Smooth muscle cell (in vitro differentiated cells): ENCODE measurements around the gene RGL2. TPM values are rescaled to one million over a fixed set of nuclear protein-coding genes. Genes with fewer than 3 reads are reported as not detected.
A peak's percentile ranks its signal among the peaks of the same experiment; 100 is the strongest.

Experiments used
- DNase-seq: peaks from one replicate; lab custom pipeline; 2025; ENCODE audit not compliant: unreplicated experiment; lab: John Stamatoyannopoulos, UW
- H2AFZ ChIP-seq: fragments of 200-600 bp; sonication (generic); 2 replicates; pipeline ENCODE4 v1.6.0; 2016; ENCODE audit warnings: antibody characterized with exemption, low read depth, mild to moderate bottlenecking
- H3F3A ChIP-seq: fragments of 200-600 bp; sonication (generic); 2 replicates; pipeline ENCODE4 v1.6.0; 2017; ENCODE audit warnings: antibody characterized with exemption, low read depth
- H3K27ac ChIP-seq: fragments of 200-600 bp; sonication (generic); 2 replicates; pipeline ENCODE4 v1.5.1; 2016; ENCODE audit warnings: low read depth, mild to moderate bottlenecking
- H3K27me3 ChIP-seq: fragments of 200-600 bp; sonication (generic); 2 replicates; pipeline ENCODE4 v1.6.1; 2016; ENCODE audit warnings: low read depth, mild to moderate bottlenecking
- H3K36me3 ChIP-seq: fragments of 200-600 bp; sonication (generic); 2 replicates; pipeline ENCODE4 v1.5.1; 2016; ENCODE audit warnings: low read depth
- H3K4me1 ChIP-seq: fragments of 200-600 bp; sonication (generic); 2 replicates; pipeline ENCODE4 v1.5.1; 2016; ENCODE audit warnings: low read depth
- H3K4me2 ChIP-seq: fragments of 200-600 bp; sonication (generic); 2 replicates; pipeline ENCODE4 v1.6.0; 2016; ENCODE audit warnings: mild to moderate bottlenecking
- H3K4me3 ChIP-seq: fragments of 200-600 bp; sonication (generic); 2 replicates; pipeline ENCODE4 v1.5.1; 2016; ENCODE audit warnings: mild to moderate bottlenecking
- H3K79me2 ChIP-seq: fragments of 200-600 bp; sonication (generic); 2 replicates; pipeline ENCODE4 v1.6.0; 2016; ENCODE audit warnings: low read depth, mild to moderate bottlenecking
- H3K9ac ChIP-seq: fragments of 200-600 bp; sonication (generic); 2 replicates; pipeline ENCODE4 v1.6.0; 2016; ENCODE audit warnings: low read depth
- H3K9me3 ChIP-seq: fragments of 200-600 bp; sonication (generic); replicated peaks from 2 replicates; pipeline ENCODE4 v1.5.1; 2016; ENCODE audit warnings: low read depth
- H4K20me1 ChIP-seq: fragments of 200-600 bp; sonication (generic); 2 replicates; pipeline ENCODE4 v1.6.0; 2016; ENCODE audit warnings: low read depth
- WGBS: methylation state at CpG from one replicate; pipeline ENCODE4 v1.1.7; 2016; ENCODE audit warnings: low lambda C conversion rate; 5-methylcytosine and 5-hydroxymethylcytosine counted together
- polyA plus RNA-seq: library from polyadenylated mRNA; unstranded; fragments of >200 nt; fragmentation: Nextera tagmentation; extraction: Ambion mirVana; gene quantifications from 2 replicates; pipeline ENCODE4 v1.2.1, GENCODE V29; 2016
- total RNA-seq: library from RNA; depleted of rRNA; stranded (reverse); fragments of >200 nt; gene quantifications from 2 replicates; pipeline ENCODE4 v1.2.3, GENCODE V29; 2014
- TF ChIP-seq, protein P1 (sequence below): fragments of 200-600 bp; sonication (generic); IDR thresholded peaks from 2 replicates; pipeline ENCODE4 v1.5.1; 2017; ENCODE audit warnings: borderline replicate concordance, mild to moderate bottlenecking, antibody characterized with exemption; ENCODE audit not compliant: insufficient read depth, poor library complexity, severe bottlenecking

Gene RGL2
- total and polyA plus RNA-seq, 2 experiments from 2014 or later, result 21.8 to 58.7 TPM

DNA sequence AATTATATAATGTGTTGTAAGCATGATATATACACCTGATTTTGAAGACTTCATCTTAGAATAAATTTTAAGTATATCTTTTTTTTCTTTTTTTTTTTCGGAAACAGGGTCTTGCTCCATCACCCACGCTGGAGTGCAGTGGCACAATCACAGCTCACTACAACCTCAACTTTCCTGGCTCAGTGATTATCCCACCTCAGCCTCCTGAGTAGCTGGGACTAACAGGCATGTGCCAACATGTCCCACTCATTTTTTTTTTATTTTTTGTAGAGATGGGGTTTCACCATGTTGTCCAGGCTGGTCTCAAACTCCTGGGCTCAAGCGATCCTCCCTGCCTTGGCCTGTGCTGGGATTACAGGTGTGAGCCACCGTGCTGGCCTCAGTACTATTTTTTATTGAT is 44.2 kb downstream of the RGL2 start:
- H3K27ac ChIP-seq, result no peak overlapping the region
- H3K4me2 ChIP-seq, result no peak overlapping the region
- H3K4me3 ChIP-seq, result no peak overlapping the region
- no peaks in the 10 kb centered on the region for H3F3A ChIP-seq
- no peaks in the 10 kb centered on the region for H3K79me2 ChIP-seq
- no peak for DNase-seq
- no peak overlapping the region for H3K9ac ChIP-seq
- no peaks in the 10 kb centered on the region for H4K20me1 ChIP-seq
- WGBS, result 88% methylated on average over 4 of the region's 4 CpGs
- no peaks in the 10 kb centered on the region for H3K27me3 ChIP-seq
- no peaks in the 10 kb centered on the region for H3K9me3 ChIP-seq
- TF ChIP-seq, protein P1, sequence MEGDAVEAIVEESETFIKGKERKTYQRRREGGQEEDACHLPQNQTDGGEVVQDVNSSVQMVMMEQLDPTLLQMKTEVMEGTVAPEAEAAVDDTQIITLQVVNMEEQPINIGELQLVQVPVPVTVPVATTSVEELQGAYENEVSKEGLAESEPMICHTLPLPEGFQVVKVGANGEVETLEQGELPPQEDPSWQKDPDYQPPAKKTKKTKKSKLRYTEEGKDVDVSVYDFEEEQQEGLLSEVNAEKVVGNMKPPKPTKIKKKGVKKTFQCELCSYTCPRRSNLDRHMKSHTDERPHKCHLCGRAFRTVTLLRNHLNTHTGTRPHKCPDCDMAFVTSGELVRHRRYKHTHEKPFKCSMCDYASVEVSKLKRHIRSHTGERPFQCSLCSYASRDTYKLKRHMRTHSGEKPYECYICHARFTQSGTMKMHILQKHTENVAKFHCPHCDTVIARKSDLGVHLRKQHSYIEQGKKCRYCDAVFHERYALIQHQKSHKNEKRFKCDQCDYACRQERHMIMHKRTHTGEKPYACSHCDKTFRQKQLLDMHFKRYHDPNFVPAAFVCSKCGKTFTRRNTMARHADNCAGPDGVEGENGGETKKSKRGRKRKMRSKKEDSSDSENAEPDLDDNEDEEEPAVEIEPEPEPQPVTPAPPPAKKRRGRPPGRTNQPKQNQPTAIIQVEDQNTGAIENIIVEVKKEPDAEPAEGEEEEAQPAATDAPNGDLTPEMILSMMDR, result no peak
- H3K4me1 ChIP-seq, result peaks cover 9% of the 10 kb centered on the region
- H3K36me3 ChIP-seq, result no peaks in the 10 kb centered on the region
- H2AFZ ChIP-seq, result no peak overlapping the region

DNA sequence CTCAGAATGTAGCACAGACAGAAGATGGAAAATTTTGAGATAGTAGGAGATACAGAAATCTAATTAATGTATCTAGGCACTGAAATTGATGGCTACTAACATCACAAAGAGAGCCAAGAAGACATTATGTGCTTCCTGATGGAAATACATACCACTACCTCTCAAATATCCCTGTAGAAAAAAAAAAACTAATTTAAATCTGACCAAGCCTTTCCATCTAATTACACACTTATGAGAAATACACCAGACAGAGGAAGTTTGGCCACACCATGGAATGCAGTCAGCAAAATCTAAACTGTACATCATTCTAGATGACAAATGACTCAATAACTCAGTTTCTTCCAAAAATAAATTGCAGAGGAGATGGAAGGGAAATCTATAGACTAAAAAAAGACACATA is 46.0 kb downstream of the RGL2 start:
- Histone ChIP-seq H3K36me3 (no peaks in the 10 kb centered on the region), H4K20me1 (no peaks in the 10 kb centered on the region), H3K79me2 (no peaks in the 10 kb centered on the region), H3K27me3 (no peaks in the 10 kb centered on the region), H3F3A (no peaks in the 10 kb centered on the region), H3K4me1 (peaks cover 15% of the 10 kb centered on the region), H3K27ac (no peak overlapping the region), H3K4me2 (no peak overlapping the region), H3K4me3 (no peak overlapping the region), H2AFZ (no peak overlapping the region), H3K9ac (no peak overlapping the region), H3K9me3 (no peaks in the 10 kb centered on the region)
- DNase-seq, result no peak
- TF ChIP-seq, protein P1, result no peak

DNA sequence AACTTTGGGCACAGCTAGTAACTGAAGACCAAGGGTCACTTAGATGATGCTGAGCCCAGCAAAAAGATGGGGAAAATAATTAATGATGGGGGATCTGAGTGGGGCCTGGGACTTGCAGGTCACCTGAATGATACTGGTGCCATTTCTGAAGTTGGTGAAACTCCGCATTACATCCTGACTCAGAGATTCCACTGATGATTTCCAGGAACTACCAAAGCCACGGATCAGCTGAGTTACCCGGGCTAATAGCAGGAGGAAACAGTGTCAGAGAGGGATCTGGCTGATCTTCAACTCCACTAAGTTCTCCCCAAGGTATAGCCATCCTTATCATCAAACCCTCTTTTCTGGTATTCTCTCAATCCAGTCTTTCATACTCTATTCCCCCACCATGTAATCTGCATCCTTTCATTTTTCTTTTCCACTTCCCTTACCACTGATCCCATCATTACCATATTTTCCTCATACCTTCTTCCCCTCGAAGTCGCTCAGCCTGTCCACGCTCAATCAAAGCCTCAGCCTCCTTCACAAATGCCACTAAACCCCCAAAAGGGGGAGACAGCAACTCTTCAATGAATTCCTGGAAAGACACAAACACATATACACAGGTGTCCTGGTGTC is 47.2 kb downstream of the RGL2 start:
- 90% methylated on average over 6 of the region's 6 CpGs for WGBS
- Histone ChIP-seq H3K27ac (no peak overlapping the region), H3K36me3 (no peaks in the 10 kb centered on the region), H3K4me1 (peaks cover 15% of the 10 kb centered on the region), H3K27me3 (no peaks in the 10 kb centered on the region), H3K4me3 (no peak overlapping the region), H4K20me1 (no peaks in the 10 kb centered on the region), H3K79me2 (no peaks in the 10 kb centered on the region), H3K9me3 (no peaks in the 10 kb centered on the region), H3F3A (no peaks in the 10 kb centered on the region), H3K4me2 (no peak overlapping the region), H2AFZ (no peak overlapping the region), H3K9ac (no peak overlapping the region)
- DNase-seq, result no peak
- TF ChIP-seq, protein P1, result no peak

DNA sequence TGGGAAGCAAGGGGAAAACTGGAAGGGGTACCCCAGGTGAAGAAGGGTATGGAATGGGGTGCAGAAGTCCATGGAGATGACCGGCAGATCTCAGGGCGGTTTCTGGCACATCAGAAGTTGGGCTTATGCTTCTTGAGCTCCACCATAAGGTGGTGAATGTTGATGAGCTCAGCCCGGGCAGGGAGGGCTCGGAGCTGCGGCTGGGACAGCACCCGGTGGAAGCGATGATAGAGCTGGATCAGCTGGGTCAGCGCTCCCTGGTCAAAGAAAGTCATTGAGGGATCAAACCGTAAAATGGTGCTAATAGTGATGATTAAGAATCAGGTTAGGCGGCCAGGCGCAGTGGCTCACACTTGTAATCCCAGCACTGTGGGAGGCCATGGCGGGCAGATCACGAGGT is 48.0 kb downstream of the RGL2 start:
- Histone ChIP-seq H3F3A (no peaks in the 10 kb centered on the region), H4K20me1 (no peaks in the 10 kb centered on the region), H3K9ac (no peak overlapping the region), H3K4me2 (no peak overlapping the region), H3K27ac (peak overlapping the region; percentile 73), H3K36me3 (no peaks in the 10 kb centered on the region), H3K27me3 (no peaks in the 10 kb centered on the region), H3K79me2 (no peaks in the 10 kb centered on the region), H2AFZ (no peak overlapping the region), H3K9me3 (no peaks in the 10 kb centered on the region), H3K4me1 (peaks cover 15% of the 10 kb centered on the region), H3K4me3 (no peak overlapping the region)
- WGBS, result 95% methylated on average over 13 of the region's 13 CpGs
- no peak for DNase-seq
- TF ChIP-seq, protein P1, result no peak
